Keratinocyte (primary cell): ENCODE results near the gene MFAP2. TPM values are rescaled to one million over a fixed set of nuclear protein-coding genes. Genes with fewer than 3 reads are reported as not detected.

Experiments used
- DNase-seq: peaks from one replicate; pipeline ENCODE4 v3.0.0-alpha.2; 2011; ENCODE audit warnings: low read depth, missing footprints, low spot score
- FAIRE-seq: peaks from 2 replicates; lab custom pipeline; 2011; peaks lifted over from hg19 to GRCh38; lab: Jason Lieb, UNC
- H2AFZ ChIP-seq: 2 replicates; pipeline ENCODE4 v1.6.0; 2012; ENCODE audit warnings: low read length, control low read depth, inconsistent platforms; ENCODE audit not compliant: control insufficient read depth
- H3K27ac ChIP-seq: 2 replicates; pipeline ENCODE4 v1.5.1; 2011; ENCODE audit warnings: low read length; ENCODE audit not compliant: control insufficient read depth, insufficient read depth
- H3K27me3 ChIP-seq: 3 replicates; pipeline ENCODE4 v1.6.0; 2011; ENCODE audit warnings: low read length; ENCODE audit not compliant: control insufficient read depth, insufficient read depth; ENCODE audit errors: extremely low read depth
- H3K36me3 ChIP-seq, 2 experiments: 2 replicates in 1 of 2; 3 replicates in 1 of 2; pipeline ENCODE4 v1.5.1; 2011; ENCODE audit warnings: low read length in 2 of 2, mild to moderate bottlenecking in 1 of 2; ENCODE audit not compliant: control insufficient read depth in 2 of 2, insufficient read depth in 2 of 2; ENCODE audit errors: extremely low read depth in 1 of 2
- H3K4me1 ChIP-seq: 3 replicates; pipeline ENCODE4 v1.5.1; 2011; ENCODE audit warnings: low read length; ENCODE audit not compliant: control insufficient read depth, insufficient read depth; ENCODE audit errors: extremely low read depth
- H3K4me2 ChIP-seq: 3 replicates; pipeline ENCODE4 v1.6.0; 2011; ENCODE audit warnings: low read depth, low read length; ENCODE audit not compliant: control insufficient read depth, insufficient read depth; ENCODE audit errors: extremely low read depth
- H3K4me3 ChIP-seq, 3 experiments: fragments of 200-600 bp in 1 of 3; sonication (generic) in 1 of 3; 2 replicates in 2 of 3; 3 replicates in 1 of 3; pipeline ENCODE4 v1.5.1; 2011 to 2016; ENCODE audit warnings: low read length in 3 of 3, mild to moderate bottlenecking in 3 of 3, control low read depth in 2 of 3, inconsistent platforms in 1 of 3, low read depth in 1 of 3, mixed read lengths in 1 of 3, mixed run types in 1 of 3, moderate library complexity in 1 of 3; ENCODE audit not compliant: control insufficient read depth in 2 of 3, insufficient read depth in 2 of 3; ENCODE audit errors: extremely low read depth in 1 of 3
- H3K79me2 ChIP-seq: 2 replicates; pipeline ENCODE4 v1.6.0; 2012; ENCODE audit warnings: low read length; ENCODE audit not compliant: control insufficient read depth, insufficient read depth
- H3K9ac ChIP-seq: 3 replicates; pipeline ENCODE4 v1.6.0; 2011; ENCODE audit warnings: low read length; ENCODE audit not compliant: control insufficient read depth, insufficient read depth; ENCODE audit errors: extremely low read depth
- H3K9me1 ChIP-seq: 3 replicates; pipeline ENCODE4 v1.6.0; 2011; ENCODE audit warnings: low read length; ENCODE audit not compliant: control insufficient read depth, insufficient read depth; ENCODE audit errors: extremely low read depth
- H3K9me3 ChIP-seq: 2 replicates; pipeline ENCODE4 v1.5.1; 2012; ENCODE audit warnings: low read depth, low read length; ENCODE audit not compliant: control insufficient read depth
- H4K20me1 ChIP-seq: 3 replicates; pipeline ENCODE4 v1.6.0; 2011; ENCODE audit warnings: low read length; ENCODE audit not compliant: control insufficient read depth, insufficient read depth; ENCODE audit errors: extremely low read depth
- CTCF ChIP-seq, 3 experiments: IDR thresholded peaks in 1 of 3; conservative IDR thresholded peaks in 1 of 3; optimal IDR thresholded peaks in 1 of 3; 2 replicates in 2 of 3; 3 replicates in 1 of 3; pipeline versions ENCODE3 to v1.5.1; 2011; ENCODE audit warnings: low read length in 3 of 3, mild to moderate bottlenecking in 3 of 3, moderate library complexity in 2 of 3, control low read depth in 1 of 3, inconsistent platforms in 1 of 3; ENCODE audit not compliant: insufficient read depth in 2 of 3; ENCODE audit errors: extremely low read depth in 1 of 3
- EZH2 ChIP-seq: IDR thresholded peaks from one replicate; pipeline ENCODE4 v1.6.1; 2012; ENCODE audit warnings: inconsistent platforms, mild to moderate bottlenecking, low read length, moderate library complexity
- dilution Hi-C: fragments of 300-500 bp; cut with MboI; formaldehyde crosslinking; loops from one replicate; pipeline ENCODE4 v1.7.0; 2020; ENCODE audit warnings: low sequenced_read_pairs; ENCODE audit not compliant: extremely low pct_ligation_motif_present
- polyA plus RNA-seq, 5 experiments: library from polyadenylated mRNA; depleted of rRNA in 3 of 5; stranded (reverse) in 3 of 5; stranded (forward) in 1 of 5; unstranded in 1 of 5; fragments of >200 nt; gene quantifications; 1 replicate in 1 of 5; 2 replicates in 3 of 5; 3 replicates in 1 of 5; pipeline versions ENCODE4 v1.2.1 to v1.2.3, GENCODE V29; 2011 to 2012; ENCODE audit warnings: missing spikeins in 2 of 5, low read depth in 1 of 5, low replicate concordance in 1 of 5

Gene MFAP2
- polyA plus RNA-seq, 1 donor (not counting 4 experiments of a cell fraction or from before 2014, with no cell fraction given), result 34.6 TPM

- DNase-seq (no peak), FAIRE-seq (no peak)
- H3K4me2 ChIP-seq, result no peak overlapping the region
- H3K79me2 ChIP-seq, result no peaks in the 10 kb centered on the region
- H3K4me1 ChIP-seq, result no peaks in the 10 kb centered on the region
- no peak overlapping the region for H3K27ac ChIP-seq
- no peaks in the 10 kb centered on the region for H3K9me3 ChIP-seq
- dilution Hi-C loops, result no loop called here
- no peaks in the 10 kb centered on the region for H3K9me1 ChIP-seq
- H4K20me1 ChIP-seq, result no peaks in the 10 kb centered on the region
- H3K4me3 ChIP-seq, result no peak overlapping the region
- peaks cover 32 to 35% of the 10 kb centered on the region in 2 experiments for H3K36me3 ChIP-seq
- H2AFZ ChIP-seq, result no peak overlapping the region
- TF ChIP-seq CTCF (optimal IDR thresholded peaks at IDR 0.05 in 1 of 3, IDR thresholded peaks at IDR 0.05 in 1 of 3, conservative IDR thresholded peaks at IDR 0.05 in 1 of 3; ENCODE audit: extremely low read depth in 1 of 3, insufficient read depth in 2 of 3, low read length in 3 of 3) (no peak), EZH2 (no peak)
- no peaks in the 10 kb centered on the region for H3K27me3 ChIP-seq
- no peak overlapping the region for H3K9ac ChIP-seq
Measured at GRCh38 chr1:17028662-17029188, 48.3 kb upstream of the MFAP2 start.

- DNase-seq (no peak), FAIRE-seq (no peak)
- H3K79me2 ChIP-seq, result no peaks in the 10 kb centered on the region
- H3K27me3 ChIP-seq, result no peaks in the 10 kb centered on the region
- no peaks in the 10 kb centered on the region for H3K9me3 ChIP-seq
- dilution Hi-C loops, result no loop called here
- H2AFZ ChIP-seq, result no peak overlapping the region
- no peak for TF ChIP-seq EZH2
- no peak for TF ChIP-seq CTCF (optimal IDR thresholded peaks at IDR 0.05 in 1 of 3, IDR thresholded peaks at IDR 0.05 in 1 of 3, conservative IDR thresholded peaks at IDR 0.05 in 1 of 3; ENCODE audit: extremely low read depth in 1 of 3, insufficient read depth in 2 of 3, low read length in 3 of 3)
- H4K20me1 ChIP-seq, result no peaks in the 10 kb centered on the region
- H3K4me3 ChIP-seq, result no peak overlapping the region
- H3K36me3 ChIP-seq, result peaks cover 40% of the 10 kb centered on the region in 2 experiments
- no peak overlapping the region for H3K4me2 ChIP-seq
- no peaks in the 10 kb centered on the region for H3K4me1 ChIP-seq
- no peak overlapping the region for H3K27ac ChIP-seq
- no peaks in the 10 kb centered on the region for H3K9me1 ChIP-seq
- no peak overlapping the region for H3K9ac ChIP-seq
Measured at GRCh38 chr1:17027900-17028299, 47.5 kb upstream of the MFAP2 start.
